Upper lobe of right lung (tissue), 1 donor: Measurements from ENCODE around the gene CGNL1. TPM values are rescaled to one million over a fixed set of nuclear protein-coding genes. Genes with fewer than 3 reads are reported as not detected.
A peak's percentile ranks its signal among the peaks of the same experiment; 100 is the strongest.

Experiments used
- ATAC-seq: fragments of 200-7000 bp; cut with Tn5 transposase; one replicate; pipeline ENCODE4 v1.9.1; 2020; ENCODE audit warnings: mild to moderate bottlenecking, moderate library complexity
- DNase-seq: peaks from one replicate; pipeline ENCODE4 v3.0.0-alpha.2; 2020
- H3K27ac ChIP-seq: fragments of 200-600 bp; one replicate; pipeline ENCODE4 v1.8.0; 2022
- H3K27me3 ChIP-seq: fragments of 200-600 bp; one replicate; pipeline ENCODE4 v1.8.0; 2022; ENCODE audit warnings: mild to moderate bottlenecking
- H3K36me3 ChIP-seq: fragments of 200-600 bp; one replicate; pipeline ENCODE4 v1.8.0; 2022
- H3K4me1 ChIP-seq: fragments of 200-600 bp; one replicate; pipeline ENCODE4 v1.8.0; 2022
- H3K4me3 ChIP-seq: fragments of 200-600 bp; one replicate; pipeline ENCODE4 v1.8.0; 2022; ENCODE audit warnings: mild to moderate bottlenecking
- H3K9me3 ChIP-seq: fragments of 200-600 bp; one replicate; pipeline ENCODE4 v1.8.0; 2022
- intact Hi-C: fragments of 100-400 bp; cut with DNase I; formaldehyde crosslinking; loops from one replicate; pipeline ENCODE4 v1.11.0; 2022
- total RNA-seq: library from RNA; stranded (reverse); fragmentation: NEBNext Ultra II Directional; extraction: Animal tissue kit (Norgen Biotek cat#: 25700); gene quantifications from one replicate; pipeline ENCODE4 v1.2.1, GENCODE V29; 2021
- TF ChIP-seq, protein P1 (sequence below): fragments of 200-600 bp; IDR thresholded peaks from one replicate; pipeline ENCODE4 v1.8.0; 2022; ENCODE audit warnings: antibody characterized with exemption
- donor health status: DM: no; HTN: yes; CAD: no; lungs with severe emphysema.

Gene CGNL1
- total RNA-seq, 1 donor from 2014 or later = 54.9 TPM

DNA sequence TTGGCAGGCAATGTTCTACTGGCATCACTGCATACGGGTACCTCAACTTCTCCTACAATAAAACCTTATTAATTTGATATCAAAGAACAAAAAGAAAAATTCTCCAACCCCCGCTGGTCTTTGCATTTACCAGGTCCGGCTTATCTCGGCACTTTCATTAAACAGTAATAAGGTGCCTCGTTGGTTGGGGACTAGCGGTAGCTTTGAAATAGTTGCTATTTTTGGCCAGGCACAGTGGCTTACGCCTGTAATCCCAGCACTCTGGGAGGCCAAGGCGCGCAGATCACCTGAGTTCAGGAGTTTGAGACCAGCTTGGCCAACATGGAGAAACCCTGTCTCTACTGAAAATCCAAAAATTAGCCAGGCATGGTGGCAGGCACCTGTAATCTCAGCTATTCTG is 32.0 kb upstream of the CGNL1 start:
- TF ChIP-seq, protein P1, sequence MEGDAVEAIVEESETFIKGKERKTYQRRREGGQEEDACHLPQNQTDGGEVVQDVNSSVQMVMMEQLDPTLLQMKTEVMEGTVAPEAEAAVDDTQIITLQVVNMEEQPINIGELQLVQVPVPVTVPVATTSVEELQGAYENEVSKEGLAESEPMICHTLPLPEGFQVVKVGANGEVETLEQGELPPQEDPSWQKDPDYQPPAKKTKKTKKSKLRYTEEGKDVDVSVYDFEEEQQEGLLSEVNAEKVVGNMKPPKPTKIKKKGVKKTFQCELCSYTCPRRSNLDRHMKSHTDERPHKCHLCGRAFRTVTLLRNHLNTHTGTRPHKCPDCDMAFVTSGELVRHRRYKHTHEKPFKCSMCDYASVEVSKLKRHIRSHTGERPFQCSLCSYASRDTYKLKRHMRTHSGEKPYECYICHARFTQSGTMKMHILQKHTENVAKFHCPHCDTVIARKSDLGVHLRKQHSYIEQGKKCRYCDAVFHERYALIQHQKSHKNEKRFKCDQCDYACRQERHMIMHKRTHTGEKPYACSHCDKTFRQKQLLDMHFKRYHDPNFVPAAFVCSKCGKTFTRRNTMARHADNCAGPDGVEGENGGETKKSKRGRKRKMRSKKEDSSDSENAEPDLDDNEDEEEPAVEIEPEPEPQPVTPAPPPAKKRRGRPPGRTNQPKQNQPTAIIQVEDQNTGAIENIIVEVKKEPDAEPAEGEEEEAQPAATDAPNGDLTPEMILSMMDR = no peak
- Histone ChIP-seq H3K36me3 (no peaks in the 10 kb centered on the region), H3K4me1 (no peaks in the 10 kb centered on the region), H3K27me3 (no peaks in the 10 kb centered on the region), H3K4me3 (no peak overlapping the region), H3K9me3 (no peaks in the 10 kb centered on the region), H3K27ac (no peak overlapping the region)
- intact Hi-C loops = loop anchor here (5.0 kb wide), 1 partner anchor 183 kb away; no protein-coding TSS in a partner anchor
- no peak for ATAC-seq
- DNase-seq = no peak

DNA sequence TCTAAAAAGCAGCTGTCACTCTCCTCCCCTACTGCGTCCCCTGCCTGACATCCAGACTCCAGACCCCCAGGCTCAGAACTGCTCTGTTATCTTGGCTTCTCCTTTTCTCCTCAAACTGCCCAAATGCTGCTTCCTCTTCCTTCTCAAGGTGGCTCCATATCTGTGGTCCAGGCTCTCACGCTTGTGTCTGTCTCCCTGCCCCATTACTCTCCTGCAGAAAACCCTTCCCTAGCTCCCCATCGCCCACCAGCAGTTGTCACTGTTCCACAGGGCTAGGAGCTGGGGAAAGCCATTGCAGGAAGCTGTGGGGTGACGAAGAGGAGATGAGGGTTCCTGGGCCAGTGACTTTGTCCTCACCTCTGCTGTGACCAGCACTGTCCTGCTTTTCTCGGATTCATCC is 30.7 kb upstream of the CGNL1 start:
- Histone ChIP-seq H3K4me3 (no peak overlapping the region), H3K9me3 (no peaks in the 10 kb centered on the region), H3K27ac (no peak overlapping the region), H3K27me3 (no peaks in the 10 kb centered on the region), H3K36me3 (no peaks in the 10 kb centered on the region), H3K4me1 (no peaks in the 10 kb centered on the region)
- DNase-seq (no peak), ATAC-seq (peak; percentile 54)
- intact Hi-C loops = no loop called here
- TF ChIP-seq, protein P1 = peak; percentile 9

DNA sequence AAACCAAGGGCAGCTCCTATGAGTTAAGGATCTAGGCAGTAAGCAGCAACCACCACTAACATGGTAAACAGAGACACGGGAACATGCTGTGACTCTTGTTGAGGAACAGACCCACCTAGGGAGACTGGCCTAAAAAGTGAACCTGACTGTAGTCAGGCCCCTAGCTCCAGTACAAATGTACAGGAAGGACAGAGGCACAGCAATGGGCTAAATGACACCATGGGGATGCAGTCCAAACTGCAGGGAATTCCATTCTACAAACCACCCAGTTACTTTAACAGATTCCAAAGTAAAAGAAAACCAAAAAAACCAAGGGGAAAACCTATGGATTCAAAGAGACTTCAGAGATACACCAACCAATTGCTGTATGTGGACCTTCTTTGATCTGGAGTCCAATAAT is 28.2 kb upstream of the CGNL1 start:
- Histone ChIP-seq H3K36me3 (no peaks in the 10 kb centered on the region), H3K27ac (no peak overlapping the region), H3K4me1 (no peaks in the 10 kb centered on the region), H3K27me3 (no peaks in the 10 kb centered on the region), H3K4me3 (no peak overlapping the region), H3K9me3 (no peaks in the 10 kb centered on the region)
- intact Hi-C loops = no loop called here
- TF ChIP-seq, protein P1 = no peak
- ATAC-seq (no peak), DNase-seq (no peak)

DNA sequence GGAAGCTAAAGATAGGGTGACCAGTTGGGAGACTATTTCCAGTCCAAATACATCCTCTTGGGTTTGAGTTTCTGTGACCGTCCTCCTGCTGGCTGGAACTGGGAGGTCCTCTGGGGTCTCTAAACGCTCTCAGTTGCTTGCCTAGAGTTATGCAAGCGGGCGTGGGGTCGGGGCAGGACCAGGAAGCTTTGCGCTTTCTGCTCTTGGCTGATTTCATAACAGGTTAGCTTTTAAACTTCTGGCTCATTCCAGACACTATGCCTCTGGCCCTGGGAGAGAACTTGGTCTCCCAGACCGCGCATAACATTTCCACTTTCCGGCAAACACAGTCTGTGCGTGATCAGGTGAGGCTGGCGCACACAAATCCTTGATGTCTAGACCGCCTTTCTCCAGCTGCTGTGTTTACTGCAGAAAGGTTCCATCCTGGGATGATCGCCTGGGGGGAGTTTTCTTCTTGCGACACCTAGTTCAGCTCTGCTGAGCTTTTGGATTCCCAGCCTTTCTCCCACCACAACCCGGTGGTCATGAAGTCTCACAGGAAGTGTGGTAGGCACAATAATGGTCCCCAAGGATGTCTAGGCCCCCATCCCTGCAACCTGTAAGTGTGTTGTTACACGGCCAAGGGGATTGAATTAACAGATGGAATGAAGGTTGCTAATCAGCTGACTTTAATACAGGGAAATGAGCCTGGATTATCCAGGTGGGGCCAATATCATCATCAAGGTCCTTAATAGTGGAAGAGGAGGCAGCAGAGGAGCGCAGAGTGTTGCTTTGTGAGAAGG is 23.6 kb upstream of the CGNL1 start:
- no peaks in the 10 kb centered on the region for H3K36me3 ChIP-seq
- no peak overlapping the region for H3K4me3 ChIP-seq
- TF ChIP-seq, protein P1 = no peak
- no peak overlapping the region for H3K27ac ChIP-seq
- no peaks in the 10 kb centered on the region for H3K4me1 ChIP-seq
- no peak for DNase-seq
- intact Hi-C loops = no loop called here
- no peaks in the 10 kb centered on the region for H3K27me3 ChIP-seq
- no peak for ATAC-seq
- H3K9me3 ChIP-seq = no peaks in the 10 kb centered on the region

DNA sequence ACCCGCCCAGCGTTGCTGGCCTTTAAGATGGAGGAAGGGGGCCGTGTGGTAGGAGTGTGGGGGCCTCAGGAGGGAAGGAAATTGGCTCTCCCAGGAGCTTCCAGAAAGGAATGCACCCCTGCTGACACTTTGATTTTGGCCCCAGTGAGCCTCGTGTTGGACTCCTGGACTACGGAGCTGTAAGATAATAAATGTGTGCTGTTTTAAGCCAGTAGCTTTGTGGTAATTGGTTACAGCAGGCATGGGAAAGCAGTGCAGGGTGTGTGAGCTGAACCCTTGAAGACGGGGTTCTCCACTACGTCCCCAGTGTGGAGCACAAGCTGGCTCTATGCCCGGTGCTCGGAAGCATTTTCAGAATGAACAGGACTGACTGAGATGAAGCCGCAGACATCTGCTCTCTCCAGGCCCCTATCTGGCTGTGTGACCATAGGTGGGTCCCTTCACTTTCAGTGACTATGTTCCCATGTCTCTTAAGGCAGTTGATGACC is 22.9 kb upstream of the CGNL1 start:
- peak; percentile 36 for ATAC-seq
- no peaks in the 10 kb centered on the region for H3K36me3 ChIP-seq
- no peak overlapping the region for H3K27ac ChIP-seq
- DNase-seq = no peak
- H3K9me3 ChIP-seq = no peaks in the 10 kb centered on the region
- no peaks in the 10 kb centered on the region for H3K27me3 ChIP-seq
- H3K4me3 ChIP-seq = no peak overlapping the region
- intact Hi-C loops = no loop called here
- TF ChIP-seq, protein P1 = no peak
- no peaks in the 10 kb centered on the region for H3K4me1 ChIP-seq
